ENCODE measurements around the gene MLLT1.

The MLLT1 gene

DNA sequence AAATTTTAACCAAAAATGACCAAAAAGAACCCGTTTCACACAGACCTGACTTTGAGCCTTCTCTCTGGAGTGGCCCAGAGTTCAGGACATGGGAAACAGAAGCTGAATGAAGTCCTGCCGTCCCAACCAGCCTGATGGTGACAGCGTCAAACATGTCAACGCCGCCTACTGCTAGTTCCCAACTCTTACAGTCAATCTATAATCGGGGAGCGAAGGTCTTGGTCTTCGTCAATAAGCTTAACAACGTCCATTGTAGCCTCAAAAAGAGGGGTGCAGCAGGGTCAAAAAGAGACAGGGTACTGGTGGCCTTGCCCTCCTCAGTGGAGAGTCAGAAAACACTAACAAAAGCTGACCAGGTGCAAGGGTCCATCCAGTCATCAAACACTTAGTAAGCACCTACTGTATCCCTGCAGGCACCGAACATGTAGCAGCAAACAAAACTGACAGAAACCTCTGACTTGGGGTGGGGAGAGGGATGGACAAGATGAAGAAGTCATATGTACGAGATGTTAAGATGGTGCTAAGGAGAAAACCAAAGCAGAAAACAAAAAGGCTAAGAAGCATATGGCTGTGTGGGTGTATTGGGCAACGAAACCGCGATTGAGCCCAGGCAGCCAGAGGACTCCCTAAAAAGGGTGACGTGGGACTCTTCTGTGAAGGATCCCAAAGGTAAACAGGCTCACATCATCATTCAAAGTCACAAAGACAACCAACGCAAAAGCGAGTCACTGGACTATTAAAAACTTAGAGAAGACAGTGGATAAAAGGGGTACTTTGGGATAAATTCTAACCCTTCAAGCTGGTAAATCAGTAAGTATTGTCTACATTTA, 12.0 kb downstream of the MLLT1 start:
- no peaks in the 10 kb centered on the region for H3K27me3 Mint-ChIP-seq (ENCODE audit: low read depth, poor library complexity)
- H3K9me3 Mint-ChIP-seq = no peaks in the 10 kb centered on the region
- peaks cover 57% of the 10 kb centered on the region for H3K36me3 Mint-ChIP-seq (ENCODE audit: low read depth)
- TF ChIP-seq, protein P1, sequence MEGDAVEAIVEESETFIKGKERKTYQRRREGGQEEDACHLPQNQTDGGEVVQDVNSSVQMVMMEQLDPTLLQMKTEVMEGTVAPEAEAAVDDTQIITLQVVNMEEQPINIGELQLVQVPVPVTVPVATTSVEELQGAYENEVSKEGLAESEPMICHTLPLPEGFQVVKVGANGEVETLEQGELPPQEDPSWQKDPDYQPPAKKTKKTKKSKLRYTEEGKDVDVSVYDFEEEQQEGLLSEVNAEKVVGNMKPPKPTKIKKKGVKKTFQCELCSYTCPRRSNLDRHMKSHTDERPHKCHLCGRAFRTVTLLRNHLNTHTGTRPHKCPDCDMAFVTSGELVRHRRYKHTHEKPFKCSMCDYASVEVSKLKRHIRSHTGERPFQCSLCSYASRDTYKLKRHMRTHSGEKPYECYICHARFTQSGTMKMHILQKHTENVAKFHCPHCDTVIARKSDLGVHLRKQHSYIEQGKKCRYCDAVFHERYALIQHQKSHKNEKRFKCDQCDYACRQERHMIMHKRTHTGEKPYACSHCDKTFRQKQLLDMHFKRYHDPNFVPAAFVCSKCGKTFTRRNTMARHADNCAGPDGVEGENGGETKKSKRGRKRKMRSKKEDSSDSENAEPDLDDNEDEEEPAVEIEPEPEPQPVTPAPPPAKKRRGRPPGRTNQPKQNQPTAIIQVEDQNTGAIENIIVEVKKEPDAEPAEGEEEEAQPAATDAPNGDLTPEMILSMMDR (IDR thresholded peaks at IDR 0.05) = no peak
- H3K4me3 Mint-ChIP-seq = no peak overlapping the region
- H3K27ac Mint-ChIP-seq = peak overlapping the region; percentile 75
- no peak for DNase-seq
- peaks cover 83% of the 10 kb centered on the region for H3K4me1 Mint-ChIP-seq

DNA sequence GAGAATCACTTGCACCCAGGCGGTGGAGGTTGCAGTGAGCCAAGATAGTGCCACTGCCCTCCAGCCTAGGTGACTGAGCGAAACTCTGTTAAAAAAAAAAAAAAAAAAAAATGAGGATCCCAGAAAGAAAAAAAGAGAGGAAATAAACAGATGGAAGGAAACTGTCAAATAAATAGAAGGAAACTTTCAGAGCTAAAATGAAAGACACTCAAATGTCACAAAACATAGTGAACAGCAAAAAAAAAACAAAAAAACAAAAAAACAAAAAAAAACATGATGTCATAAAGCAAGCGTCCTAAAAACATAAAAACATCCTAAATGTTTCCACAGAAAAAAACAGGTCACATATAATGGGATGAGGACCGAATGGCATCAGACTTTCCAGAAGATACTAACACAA, 15.0 kb downstream of the MLLT1 start:
- Mint-ChIP-seq H3K9me3 (no peaks in the 10 kb centered on the region), H3K36me3 (ENCODE audit: low read depth) (peaks cover 49% of the 10 kb centered on the region), H3K27ac (peak overlapping the region; percentile 99), H3K4me3 (peak overlapping the region; percentile 74), H3K4me1 (peaks cover 67% of the 10 kb centered on the region), H3K27me3 (ENCODE audit: low read depth, poor library complexity) (no peaks in the 10 kb centered on the region)
- DNase-seq = no peak
- TF ChIP-seq, protein P1 (IDR thresholded peaks at IDR 0.05) = no peak

DNA sequence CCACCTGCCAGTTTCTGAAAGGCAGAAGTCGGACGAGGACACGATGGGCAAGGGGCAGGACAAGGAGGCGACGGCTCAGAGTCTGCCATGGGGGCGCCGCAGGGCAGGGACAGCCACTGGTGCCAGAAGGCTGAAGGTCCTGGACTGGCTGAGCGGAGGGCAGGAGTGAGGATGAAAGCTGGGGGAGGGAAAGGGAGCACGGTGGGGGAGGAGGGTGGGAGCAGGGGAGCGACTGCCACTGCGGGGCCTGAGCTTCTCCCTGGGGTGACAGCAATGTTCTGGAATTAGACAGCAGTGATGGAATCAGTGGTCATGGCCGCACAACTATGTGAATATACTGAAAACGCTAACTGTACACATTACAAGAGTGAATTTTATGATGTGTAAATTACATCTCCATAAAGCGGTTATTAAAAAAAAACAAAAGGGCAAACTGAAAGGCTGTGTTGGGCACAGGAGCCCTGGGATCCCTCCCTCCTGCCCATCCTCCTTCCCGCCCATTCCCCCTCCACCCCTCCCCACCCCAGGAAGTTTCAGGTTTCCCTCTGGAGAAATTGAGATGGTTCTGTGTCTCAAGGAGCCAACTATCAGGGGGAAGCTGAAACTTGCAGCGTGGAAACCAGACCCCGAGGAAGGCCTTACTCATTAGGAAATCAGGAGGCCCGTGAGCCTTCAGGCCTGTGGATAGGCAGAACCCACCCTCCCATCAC, 15.9 kb downstream of the MLLT1 start:
- H3K4me1 Mint-ChIP-seq = peaks cover 60% of the 10 kb centered on the region
- no peaks in the 10 kb centered on the region for H3K27me3 Mint-ChIP-seq (ENCODE audit: low read depth, poor library complexity)
- peaks cover 47% of the 10 kb centered on the region for H3K36me3 Mint-ChIP-seq (ENCODE audit: low read depth)
- no peaks in the 10 kb centered on the region for H3K9me3 Mint-ChIP-seq
- peak overlapping the region; percentile 74 for H3K4me3 Mint-ChIP-seq
- DNase-seq = no peak
- peak overlapping the region; percentile 99 for H3K27ac Mint-ChIP-seq
- TF ChIP-seq, protein P1 (IDR thresholded peaks at IDR 0.05) = no peak

DNA sequence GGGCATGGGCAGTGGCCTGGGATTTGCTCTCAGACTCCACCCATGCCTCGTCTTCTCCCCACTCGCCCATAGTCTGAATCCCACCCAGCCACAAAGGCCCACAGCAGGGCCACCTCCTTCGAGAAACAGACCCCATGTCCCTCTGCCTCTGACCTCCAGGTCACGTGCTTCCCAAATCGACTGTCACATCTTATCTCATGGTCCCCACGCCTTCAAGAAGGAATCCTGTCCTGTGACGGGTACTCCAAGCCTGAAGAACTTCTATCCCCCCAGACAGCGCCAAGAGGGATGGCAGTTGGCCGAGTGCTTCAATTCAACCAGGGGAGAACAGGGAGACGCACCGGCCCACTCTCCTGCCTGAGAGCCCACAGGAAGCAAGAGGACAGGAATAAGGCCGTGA, 16.5 kb downstream of the MLLT1 start:
- Mint-ChIP-seq H3K9me3 (no peaks in the 10 kb centered on the region), H3K36me3 (ENCODE audit: low read depth) (peaks cover 53% of the 10 kb centered on the region), H3K4me3 (peak overlapping the region; percentile 18), H3K4me1 (peaks cover 55% of the 10 kb centered on the region), H3K27me3 (ENCODE audit: low read depth, poor library complexity) (no peaks in the 10 kb centered on the region), H3K27ac (peak overlapping the region; percentile 99)
- DNase-seq = no peak
- TF ChIP-seq, protein P1 (IDR thresholded peaks at IDR 0.05) = no peak

DNA sequence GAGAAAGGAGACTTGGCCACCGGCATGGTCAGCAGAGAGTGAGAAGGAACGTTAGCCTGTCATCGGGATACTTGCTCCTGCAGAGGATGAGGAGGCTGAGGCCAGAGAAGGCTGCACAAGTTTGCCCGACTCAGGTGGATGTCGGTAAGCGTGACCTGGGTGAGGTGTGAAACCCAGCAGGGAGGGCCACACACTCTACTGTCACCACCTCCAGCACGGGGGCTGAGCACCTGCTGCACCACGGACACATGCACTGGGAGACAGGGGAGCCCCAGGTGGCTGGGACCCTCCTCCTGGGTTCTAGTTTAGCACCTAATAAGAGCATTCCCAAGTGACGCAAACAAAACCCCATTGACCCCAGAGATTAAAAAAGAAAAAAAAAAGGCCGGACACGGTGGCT, 17.3 kb downstream of the MLLT1 start:
- peaks cover 53% of the 10 kb centered on the region for H3K36me3 Mint-ChIP-seq (ENCODE audit: low read depth)
- DNase-seq = no peak
- peak overlapping the region; percentile 36 for H3K4me3 Mint-ChIP-seq
- peaks cover 47% of the 10 kb centered on the region for H3K4me1 Mint-ChIP-seq
- peaks cover 1% of the 10 kb centered on the region for H3K27me3 Mint-ChIP-seq (ENCODE audit: low read depth, poor library complexity)
- no peaks in the 10 kb centered on the region for H3K9me3 Mint-ChIP-seq
- TF ChIP-seq, protein P1 (IDR thresholded peaks at IDR 0.05) = no peak
- H3K27ac Mint-ChIP-seq = peak overlapping the region; percentile 99
